Left lung (tissue), 10 donors: ENCODE data around the gene WWOX. TPM values are rescaled to one million over a fixed set of nuclear protein-coding genes. Genes with fewer than 3 reads are reported as not detected.
"Not testable (repeated sequence)": the region's sequence is repeated elsewhere in the genome, so short reads cannot be mapped to it uniquely, and the experiment has no call there.

ENCODE experiments used
- ATAC-seq: fragments of 200-7000 bp; cut with Tn5 transposase; one replicate; pipeline ENCODE4 v1.9.1; 2020; ENCODE audit warnings: moderate library complexity
- DNase-seq, 4 donors: peaks; one replicate each; pipeline ENCODE4 v3.0.0-alpha.2; 2013 to 2020
- H3K27ac ChIP-seq, 2 donors: fragments of 200-600 bp; sonication (generic) in 1 of 2; one replicate each; pipeline versions ENCODE4 v1.5.0 to v1.8.0; 2020 to 2021
- H3K27me3 ChIP-seq, 2 donors: fragments of 200-600 bp; sonication (generic) in 1 of 2; one replicate each; pipeline versions ENCODE4 v1.5.0 to v1.8.0; 2020 to 2021
- H3K36me3 ChIP-seq, 2 donors: fragments of 200-600 bp; sonication (generic) in 1 of 2; one replicate each; pipeline versions ENCODE4 v1.5.0 to v1.8.0; 2020 to 2021
- H3K4me1 ChIP-seq, 2 donors: fragments of 200-600 bp; one replicate each; pipeline ENCODE4 v1.8.0; 2021
- H3K4me3 ChIP-seq, 2 donors: fragments of 200-600 bp; sonication (generic) in 1 of 2; one replicate each; pipeline versions ENCODE4 v1.5.0 to v1.8.0; 2020 to 2021; ENCODE audit warnings: mild to moderate bottlenecking in 1 of 2
- H3K9me3 ChIP-seq, 2 donors: fragments of 200-600 bp; sonication (generic) in 1 of 2; one replicate each; pipeline versions ENCODE4 v1.5.0 to v1.8.0; 2020 to 2021
- CTCF ChIP-seq, 2 donors: fragments of 200-600 bp; sonication (generic) in 1 of 2; IDR thresholded peaks; one replicate each; pipeline versions ENCODE4 v1.5.0 to v1.8.0; 2021; ENCODE audit warnings: antibody characterized with exemption in 2 of 2
- intact Hi-C, 2 donors: fragments of 100-400 bp; cut with DNase I; formaldehyde crosslinking; loops; one replicate each; pipeline versions ENCODE4 v1.11.2 to v1.14.2; 2022
- polyA plus RNA-seq, 6 donors: library from polyadenylated mRNA; unstranded; fragments of 120-200 nt; gene quantifications; one replicate each; pipeline ENCODE4 v1.2.1, GENCODE V29; 2013; ENCODE audit not compliant: insufficient read length in 6 of 6
- total RNA-seq, 2 donors: library from RNA; stranded (reverse); fragmentation: NEBNext Ultra II Directional; extraction: Animal tissue kit (Norgen Biotek cat#: 25700); gene quantifications; one replicate each; pipeline ENCODE4 v1.2.1, GENCODE V29; 2021
- donor health status: DM: no; HTN: yes; CAD: no.
- donor health status: DM: no; HTN: no; CAD: no.

Gene WWOX
- total and polyA plus RNA-seq, 8 donors = 17.2 to 40.3 (median 30.8) TPM

GRCh38 chr16:78596996-78597422 lies 497.6 kb downstream of the WWOX start:
- Histone ChIP-seq H3K4me3 (no peak overlapping the region), H3K9me3 (no peaks in the 10 kb centered on the region), H3K4me1 (no peaks in the 10 kb centered on the region), H3K36me3 (no peaks in the 10 kb centered on the region), H3K27ac (no peak overlapping the region), H3K27me3 (no peaks in the 10 kb centered on the region)
- intact Hi-C loops = no loop called here
- DNase-seq (no peak), ATAC-seq (no peak)
- no peak for TF ChIP-seq CTCF (IDR thresholded peaks at IDR 0.05)

DNA sequence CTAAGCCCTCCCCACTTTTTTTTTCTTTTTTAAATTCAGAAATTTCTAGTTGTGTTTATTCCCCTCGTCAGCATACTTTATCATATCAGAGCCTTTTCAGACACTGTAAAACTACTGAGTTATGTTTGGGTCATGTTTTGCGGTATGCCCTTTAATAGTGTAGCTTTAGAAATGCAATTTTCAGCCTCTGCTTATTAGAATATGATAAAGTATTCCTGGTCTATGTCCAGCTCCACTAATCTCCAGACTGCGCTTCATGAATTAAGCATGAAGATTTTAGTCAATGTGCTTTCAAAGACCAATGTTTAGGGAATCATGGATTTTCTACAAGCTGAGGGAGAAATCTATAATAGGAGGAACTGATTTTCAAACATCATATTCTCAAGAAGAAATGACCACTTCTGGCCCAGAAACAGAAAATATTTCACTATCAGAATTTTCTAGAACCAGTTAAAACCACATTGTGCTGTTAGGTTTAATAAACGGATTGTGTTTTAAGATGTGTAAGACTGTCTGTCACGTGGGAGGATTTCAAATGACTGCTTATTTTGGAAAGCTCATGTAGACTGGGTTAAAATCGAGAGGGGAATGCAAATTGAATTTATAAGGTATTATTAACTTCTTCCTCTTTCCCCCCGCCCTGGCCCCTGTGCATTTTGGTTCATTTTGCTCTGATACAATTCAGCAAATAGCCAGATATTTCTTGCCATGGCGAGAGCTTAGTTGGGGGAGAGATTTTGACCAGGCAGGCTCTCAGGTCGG lies 498.5 kb downstream of the WWOX start:
- ATAC-seq = no peak
- no peak for TF ChIP-seq CTCF (IDR thresholded peaks at IDR 0.05)
- Histone ChIP-seq H3K27ac (no peak overlapping the region), H3K4me3 (no peak overlapping the region), H3K36me3 (no peaks in the 10 kb centered on the region), H3K27me3 (no peaks in the 10 kb centered on the region), H3K4me1 (no peaks in the 10 kb centered on the region), H3K9me3 (no peaks in the 10 kb centered on the region)
- DNase-seq = no peak
- intact Hi-C loops = no loop called here

GRCh38 chr16:78599271-78599670 lies 499.8 kb downstream of the WWOX start:
- no peaks in the 10 kb centered on the region for H3K4me1 ChIP-seq
- no peak for ATAC-seq
- intact Hi-C loops = no loop called here
- no peaks in the 10 kb centered on the region for H3K27me3 ChIP-seq
- no peak overlapping the region for H3K27ac ChIP-seq
- no peaks in the 10 kb centered on the region for H3K36me3 ChIP-seq
- DNase-seq = no peak
- no peak for TF ChIP-seq CTCF (IDR thresholded peaks at IDR 0.05)
- no peaks in the 10 kb centered on the region for H3K9me3 ChIP-seq
- no peak overlapping the region for H3K4me3 ChIP-seq

GRCh38 chr16:78604423-78605062 lies 505.1 kb downstream of the WWOX start:
- not testable (repeated sequence) for ATAC-seq

DNA sequence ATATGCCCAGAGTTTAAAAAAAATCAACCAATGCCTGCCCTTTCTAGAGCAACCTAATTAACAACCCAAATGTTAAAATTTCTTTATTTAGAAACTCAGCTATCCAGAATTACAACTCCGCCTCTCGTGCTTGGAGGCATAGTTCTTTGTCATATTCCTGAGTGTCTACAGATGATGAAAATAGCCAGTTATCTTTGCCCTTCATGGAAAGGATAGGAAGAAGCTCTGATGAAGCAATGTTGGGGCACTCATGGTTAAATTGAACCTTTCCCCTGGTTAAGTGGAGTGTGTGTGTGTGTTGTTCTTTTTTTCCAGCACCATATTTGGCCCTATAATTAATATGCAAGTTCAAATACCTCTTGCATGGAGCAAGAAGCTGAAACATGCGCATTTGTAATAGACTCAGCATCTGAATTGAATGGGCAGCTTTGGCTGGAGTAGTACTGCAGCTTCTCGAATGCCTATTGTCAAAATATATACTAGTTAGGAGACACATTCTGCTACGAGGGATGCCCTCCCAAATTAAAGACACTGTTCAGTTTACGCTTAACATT lies 506.2 kb downstream of the WWOX start:
- TF ChIP-seq CTCF (IDR thresholded peaks at IDR 0.05) = no peak
- Histone ChIP-seq H3K4me3 (no peak overlapping the region), H3K9me3 (no peaks in the 10 kb centered on the region), H3K27me3 (no peaks in the 10 kb centered on the region), H3K36me3 (no peaks in the 10 kb centered on the region), H3K4me1 (no peaks in the 10 kb centered on the region), H3K27ac (no peak overlapping the region)
- DNase-seq (no peak), ATAC-seq (no peak)
- intact Hi-C loops = no loop called here

More at GRCh38 chr16:78604423-78605062, 505.1 kb downstream of the WWOX start:
- H3K4me3 ChIP-seq, H3K27ac ChIP-seq, DNase-seq, H3K9me3 ChIP-seq, intact Hi-C loops, H3K4me1 ChIP-seq, H3K36me3 ChIP-seq, H3K27me3 ChIP-seq: not testable (repeated sequence)
